K562 (cell line): ENCODE data around the gene PDZD8. TPM values are rescaled to one million over a fixed set of nuclear protein-coding genes. Genes with fewer than 3 reads are reported as not detected.

ENCODE experiments used
- ATAC-seq: fragments of 200-7000 bp; cut with Tn5 transposase; 3 replicates; pipeline ENCODE4 v1.9.1; 2020; ENCODE audit warnings: moderate library complexity
- BruUV-seq: library from RNA; stranded (reverse); fragments of 400-500 nt; replicated peaks from 2 replicates; lab custom pipeline; 2021; lab: Mats Ljungman, UMichigan
- CTCF ChIA-PET: fragments of 300-600 bp; formaldehyde crosslinking; extraction: SDS; loops from one replicate; lab custom pipeline; 2021; ENCODE audit warnings: low intra/inter-chr PET ratio; lab: Yijun Ruan, JAX
- POLR2A ChIA-PET: fragments of 300-600, 350-650 bp; sonication (Branson Sonifier 250); formaldehyde crosslinking; extraction: SDS; loops from one replicate; lab custom pipeline; 2021; ENCODE audit warnings: antibody characterized with exemption, inconsistent platforms; lab: Yijun Ruan, JAX
- DNase-seq, 4 experiments: peaks; one replicate each; pipeline versions ENCODE4 v3.0.0 to v3.0.0-alpha.2; 2011 to 2018; ENCODE audit warnings: low spot score in 3 of 4, mixed read lengths in 3 of 4; ENCODE audit errors: extremely low read depth in 1 of 4
- FAIRE-seq: peaks from 2 replicates; lab custom pipeline; 2011; peaks lifted over from hg19 to GRCh38; lab: Jason Lieb, UNC
- H2AFZ ChIP-seq: 2 replicates; pipeline ENCODE4 v1.6.0; 2011; ENCODE audit warnings: low read depth, low read length, control low read depth, inconsistent platforms
- H3K27ac ChIP-seq: fragments of 200-600 bp; 3 replicates; pipeline ENCODE4 v1.8.0; 2011; ENCODE audit warnings: low read depth, mild to moderate bottlenecking, control low read depth, inconsistent platforms, low read length, moderate library complexity, mixed read lengths; ENCODE audit errors: extremely low read depth
- H3K27me3 ChIP-seq, 2 experiments: fragments of 300-600 bp in 1 of 2; 2 replicates in 1 of 2; 3 replicates in 1 of 2; pipeline versions ENCODE4 v1.6.0 to v1.8.0; 2011; ENCODE audit warnings: inconsistent platforms in 2 of 2, low read length in 2 of 2, mild to moderate bottlenecking in 1 of 2, mixed read lengths in 1 of 2, moderate library complexity in 1 of 2; ENCODE audit not compliant: control insufficient read depth in 2 of 2, insufficient read depth in 2 of 2
- H3K36me3 ChIP-seq: fragments of 300-600 bp; 3 replicates; pipeline ENCODE4 v1.8.0; 2011; ENCODE audit warnings: mild to moderate bottlenecking, low read length, inconsistent platforms; ENCODE audit not compliant: control insufficient read depth, insufficient read depth
- H3K4me1 ChIP-seq, 2 experiments: fragments of 200-600 bp in 1 of 2; replicated peaks in 1 of 2; 2 replicates in 1 of 2; 3 replicates in 1 of 2; pipeline versions ENCODE4 v1.5.1 to v1.8.0; 2011; ENCODE audit warnings: inconsistent platforms in 2 of 2, low read length in 2 of 2, mild to moderate bottlenecking in 1 of 2, mixed read lengths in 1 of 2, moderate library complexity in 1 of 2; ENCODE audit not compliant: control insufficient read depth in 2 of 2, insufficient read depth in 2 of 2
- H3K4me2 ChIP-seq: 2 replicates; pipeline ENCODE4 v1.6.1; 2011; ENCODE audit warnings: low read length, control low read depth, inconsistent platforms, mixed read lengths; ENCODE audit not compliant: insufficient read depth
- H3K4me3 ChIP-seq: fragments of 200-600 bp; sonication (generic), shearing (Covaris generic); 2 replicates; pipeline ENCODE4 v1.5.1; 2016; ENCODE audit warnings: control low read depth, inconsistent platforms
- H3K79me2 ChIP-seq: fragments of 200-600 bp; 3 replicates; pipeline ENCODE4 v1.8.0; 2011; ENCODE audit warnings: low read length, inconsistent platforms; ENCODE audit not compliant: control insufficient read depth, insufficient read depth
- H3K9ac ChIP-seq, 2 experiments: 2 replicates each; pipeline versions ENCODE4 v1.6.0 to v1.6.1; 2011; ENCODE audit warnings: low read depth in 2 of 2, low read length in 2 of 2, control low read depth in 1 of 2, inconsistent platforms in 1 of 2, mild to moderate bottlenecking in 1 of 2, mixed read lengths in 1 of 2; ENCODE audit not compliant: insufficient read depth in 1 of 2
- H3K9me1 ChIP-seq: one replicate; pipeline ENCODE4 v1.6.0; 2011; ENCODE audit warnings: inconsistent platforms, mild to moderate bottlenecking, low read length, moderate library complexity; ENCODE audit not compliant: control insufficient read depth, insufficient read depth
- H3K9me3 ChIP-seq: replicated peaks from 2 replicates; pipeline ENCODE4 v1.5.1; 2011; ENCODE audit warnings: low read depth, low read length, inconsistent platforms; ENCODE audit not compliant: control insufficient read depth, insufficient read depth
- H4K20me1 ChIP-seq: replicated peaks from 2 replicates; pipeline ENCODE4 v1.6.1; 2011; ENCODE audit warnings: low read length, inconsistent platforms, mixed read lengths; ENCODE audit not compliant: control insufficient read depth, insufficient read depth
- CHD1 ChIP-seq: fragments of 200-600 bp; sonication (generic); IDR thresholded peaks from one replicate; pipeline ENCODE4 v1.6.1; 2012; ENCODE audit warnings: mild to moderate bottlenecking, moderate library complexity, low read length, inconsistent platforms
- EP300 ChIP-seq: IDR thresholded peaks from 2 replicates; pipeline ENCODE4 v1.6.1; 2012; ENCODE audit warnings: low read length, improper control_type of control experiment
- FOXJ2 ChIP-seq: fragments of 200-800 bp; sonication (Bioruptor generic); IDR thresholded peaks from 2 replicates; pipeline ENCODE4 v1.6.1; 2016; ENCODE audit warnings: missing genetic modification characterization, missing compliant biosample characterization
- GABPB2 ChIP-seq: fragments of 250-450 bp; sonication (Bioruptor Pico); conservative IDR thresholded peaks from 2 replicates; pipeline ENCODE4 v1.5.1; 2021; ENCODE audit warnings: mild to moderate bottlenecking
- GTF2F1 ChIP-seq: IDR thresholded peaks from 2 replicates; pipeline ENCODE4 v1.6.1; 2011; ENCODE audit warnings: low read depth, low read length, improper control_type of control experiment
- KDM1A ChIP-seq, 2 experiments: fragments of 450-650 bp; IDR thresholded peaks; 2 replicates each; pipeline ENCODE4 v1.6.1; 2016; ENCODE audit warnings: mild to moderate bottlenecking in 2 of 2
- MTA2 ChIP-seq: fragments of 450-650 bp; IDR thresholded peaks from 2 replicates; pipeline ENCODE4 v1.6.1; 2016; ENCODE audit warnings: low read depth
- NFRKB ChIP-seq: fragments of 450-650 bp; IDR thresholded peaks from 2 replicates; pipeline ENCODE4 v1.6.1; 2016; ENCODE audit warnings: low read depth
- PYGO2 ChIP-seq: fragments of 450-650 bp; IDR thresholded peaks from 2 replicates; pipeline ENCODE4 v1.6.1; 2016; ENCODE audit warnings: mild to moderate bottlenecking, missing genetic modification characterization, moderate library complexity, missing compliant biosample characterization
- RCOR1 ChIP-seq, 2 experiments: IDR thresholded peaks; 2 replicates each; pipeline ENCODE4 v1.6.1; 2012; ENCODE audit warnings: low read depth in 2 of 2, low read length in 2 of 2, borderline replicate concordance in 1 of 2, improper control_type of control experiment in 1 of 2
- SMARCA5 ChIP-seq: fragments of 450-650 bp; IDR thresholded peaks from 2 replicates; pipeline ENCODE4 v1.6.1; 2016
- SOX6 ChIP-seq: fragments of 450-650 bp; IDR thresholded peaks from 2 replicates; pipeline ENCODE4 v1.6.1; 2014; ENCODE audit warnings: mild to moderate bottlenecking
- SP1 ChIP-seq: sonication (generic); formaldehyde crosslinking; IDR thresholded peaks from 2 replicates; pipeline ENCODE4 v1.8.1; 2022; ENCODE audit warnings: mild to moderate bottlenecking, missing genetic modification reagents
- ZFP36 ChIP-seq: fragments of 150-350 bp; IDR thresholded peaks from 2 replicates; pipeline ENCODE4 v1.6.1; 2018; ENCODE audit warnings: low read length, low read depth; ENCODE audit not compliant: partially characterized antibody
- ZFX ChIP-seq: sonication (generic); formaldehyde crosslinking; IDR thresholded peaks from 2 replicates; pipeline ENCODE4 v1.8.0; 2022; ENCODE audit warnings: mild to moderate bottlenecking, missing genetic modification reagents, moderate library complexity
- ZNF785 ChIP-seq: fragments of 250-450 bp; sonication (Bioruptor Pico); IDR thresholded peaks from 2 replicates; pipeline ENCODE4 v1.4.0; 2020; ENCODE audit warnings: mild to moderate bottlenecking
- WGBS: fragments of 100-300 bp; shearing (Covaris generic); methylation state at CpG from one replicate; pipeline ENCODE4 v1.1.6; 2016; ENCODE audit warnings: low coverage, mixed read lengths; ENCODE audit not compliant: insufficient coverage; ENCODE audit errors: missing lambda C conversion rate; 5-methylcytosine and 5-hydroxymethylcytosine counted together
- in situ Hi-C: fragments of 300-500 bp; cut with MboI; formaldehyde crosslinking; loops from 4 replicates; pipeline ENCODE4 v1.15.0; 2018; ENCODE audit warnings: inconsistent platforms, mixed read lengths
- intact Hi-C: fragments of 100-400 bp; cut with micrococcal nuclease; formaldehyde crosslinking; loops from 2 replicates; pipeline ENCODE4 v1.14.2; 2022
- polyA plus RNA-seq, 8 experiments: library from polyadenylated mRNA; depleted of rRNA in 4 of 8; stranded (reverse) in 5 of 8; unstranded in 3 of 8; fragments of >200 nt; fragmentation: Nextera tagmentation in 2 of 8; fragmentation: Illumina TruSeq in 1 of 8; extraction: Ambion mirVana in 2 of 8; extraction: Trizol in 1 of 8; gene quantifications; 2 replicates each; pipeline versions ENCODE4 v1.2.1 to v1.2.3, GENCODE V29; 2011 to 2014; ENCODE audit warnings: inconsistent platforms in 1 of 8, missing spikeins in 1 of 8
- total RNA-seq, 7 experiments: library from RNA; depleted of rRNA in 6 of 7; stranded (reverse); fragments of >200 nt in 6 of 7; fragmentation: Illumina TruSeq in 2 of 7; extraction: Trizol in 2 of 7; gene quantifications; 2 replicates each; pipeline versions ENCODE4 v1.2.1 to v1.2.3, GENCODE V29; 2011 to 2021; ENCODE audit warnings: low replicate concordance in 1 of 7
- TF ChIP-seq, protein P1 (sequence below): fragments of 250-450 bp; sonication (Bioruptor Pico); IDR thresholded peaks from 2 replicates; pipeline ENCODE4 v1.5.1; 2021; ENCODE audit warnings: mild to moderate bottlenecking
- TF ChIP-seq, protein P2 (sequence below): sonication (generic); formaldehyde crosslinking; IDR thresholded peaks from 2 replicates; pipeline ENCODE4 v1.8.0; 2023; ENCODE audit warnings: mild to moderate bottlenecking, missing genetic modification reagents
- TF ChIP-seq, protein P3 (sequence below): fragments of 250-450 bp; sonication (Bioruptor Pico); IDR thresholded peaks from 2 replicates; pipeline ENCODE4 v1.8.0; 2022; ENCODE audit warnings: moderate library complexity, mild to moderate bottlenecking, inconsistent platforms
- TF ChIP-seq, protein P4 (sequence below): sonication (generic); formaldehyde crosslinking; IDR thresholded peaks from 2 replicates; pipeline ENCODE4 v1.9.0; 2022; ENCODE audit warnings: mild to moderate bottlenecking, missing genetic modification reagents

PDZD8 gene
- total and polyA plus RNA-seq, 9 of the 15 experiments (the other 6 are each of a cell fraction or from before 2014, with no cell fraction given), result 5.5 to 53.4 (median 36.8) TPM

DNA sequence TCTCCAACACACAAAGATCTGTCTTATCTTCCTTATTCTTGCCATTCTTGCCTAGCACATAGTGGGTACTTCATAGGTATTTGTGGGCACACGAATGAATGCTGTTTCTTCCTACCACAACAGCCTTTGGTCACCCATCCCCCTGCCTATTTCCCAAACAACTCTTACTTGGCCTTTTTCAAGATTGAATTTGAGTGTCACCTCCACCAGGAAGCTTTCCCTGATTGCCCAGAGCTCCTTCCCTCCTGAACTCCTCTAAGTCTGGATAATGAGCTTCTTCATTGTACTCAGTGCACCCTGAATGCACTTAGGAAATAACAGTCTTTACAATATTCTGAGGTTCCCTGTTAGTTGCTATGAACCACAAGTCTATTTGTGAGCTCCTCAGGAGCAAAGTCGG, 11.6 kb upstream of the PDZD8 start:
- DNase-seq, result peak in 1 of 4 experiments; percentile 17
- no peaks in the 10 kb centered on the region for H3K36me3 ChIP-seq
- H3K4me2 ChIP-seq, result no peak overlapping the region
- H3K9me1 ChIP-seq, result no peaks in the 10 kb centered on the region
- intact Hi-C loops, result no loop called here
- no peak overlapping the region for H3K4me3 ChIP-seq
- POLR2A ChIA-PET, result no interaction called here
- in situ Hi-C loops, result no loop called here
- CTCF ChIA-PET, result no interaction called here
- H3K27ac ChIP-seq, result no peak overlapping the region
- H3K9ac ChIP-seq, result no peak overlapping the region
- no peaks in the 10 kb centered on the region for H3K79me2 ChIP-seq
- H2AFZ ChIP-seq, result no peak overlapping the region
- no peak for FAIRE-seq
- ATAC-seq, result no peak
- WGBS, result 6% methylated on average over 2 of the region's 2 CpGs
- H3K27me3 ChIP-seq, result no peaks in the 10 kb centered on the region
- no peaks in the 10 kb centered on the region for H3K9me3 ChIP-seq
- no TSS peak for BruUV-seq
- peaks cover 0 to 8% of the 10 kb centered on the region in 2 experiments; a peak in 3 of 5 replicates for H3K4me1 ChIP-seq
- no peaks in the 10 kb centered on the region for H4K20me1 ChIP-seq
- TF ChIP-seq ZNF785 (CRISPR knock-in tag) (no peak), CHD1 (no peak), SP1 (CRISPR knock-in tag) (no peak), SOX6 (no peak), SMARCA5 (0 out of 2 replicates have a peak, but pooled peaks have one; percentile 35), RCOR1 (IDR thresholded peaks at IDR 0.05; ENCODE audit: borderline replicate concordance in 1 of 2, low read depth in 2 of 2, low read length in 2 of 2) (peak in 1 of 2 experiments; percentile 21; a peak in 1 of 4 replicates), EP300 (no peak), MTA2 (no peak), FOXJ2 (no peak), KDM1A (IDR thresholded peaks at IDR 0.05) (peak in 1 of 2 experiments; percentile 57; a peak in 1 of 4 replicates), GTF2F1 (no peak), PYGO2 (tag) (no peak), GABPB2 (CRISPR knock-in tag) (no peak), ZFX (no peak), NFRKB (no peak), ZFP36 (peak; percentile 98)
- TF ChIP-seq, protein P1, sequence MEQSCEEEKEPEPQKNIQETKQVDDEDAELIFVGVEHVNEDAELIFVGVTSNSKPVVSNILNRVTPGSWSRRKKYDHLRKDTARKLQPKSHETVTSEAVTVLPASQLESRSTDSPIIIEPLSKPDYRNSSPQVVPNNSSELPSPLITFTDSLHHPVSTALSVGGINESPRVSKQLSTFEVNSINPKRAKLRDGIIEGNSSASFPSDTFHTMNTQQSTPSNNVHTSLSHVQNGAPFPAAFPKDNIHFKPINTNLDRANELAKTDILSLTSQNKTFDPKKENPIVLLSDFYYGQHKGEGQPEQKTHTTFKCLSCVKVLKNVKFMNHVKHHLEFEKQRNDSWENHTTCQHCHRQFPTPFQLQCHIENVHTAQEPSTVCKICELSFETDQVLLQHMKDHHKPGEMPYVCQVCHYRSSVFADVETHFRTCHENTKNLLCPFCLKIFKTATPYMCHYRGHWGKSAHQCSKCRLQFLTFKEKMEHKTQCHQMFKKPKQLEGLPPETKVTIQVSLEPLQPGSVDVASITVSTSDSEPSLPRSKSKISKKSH (CRISPR knock-in tag), result no peak
- TF ChIP-seq, protein P2, sequence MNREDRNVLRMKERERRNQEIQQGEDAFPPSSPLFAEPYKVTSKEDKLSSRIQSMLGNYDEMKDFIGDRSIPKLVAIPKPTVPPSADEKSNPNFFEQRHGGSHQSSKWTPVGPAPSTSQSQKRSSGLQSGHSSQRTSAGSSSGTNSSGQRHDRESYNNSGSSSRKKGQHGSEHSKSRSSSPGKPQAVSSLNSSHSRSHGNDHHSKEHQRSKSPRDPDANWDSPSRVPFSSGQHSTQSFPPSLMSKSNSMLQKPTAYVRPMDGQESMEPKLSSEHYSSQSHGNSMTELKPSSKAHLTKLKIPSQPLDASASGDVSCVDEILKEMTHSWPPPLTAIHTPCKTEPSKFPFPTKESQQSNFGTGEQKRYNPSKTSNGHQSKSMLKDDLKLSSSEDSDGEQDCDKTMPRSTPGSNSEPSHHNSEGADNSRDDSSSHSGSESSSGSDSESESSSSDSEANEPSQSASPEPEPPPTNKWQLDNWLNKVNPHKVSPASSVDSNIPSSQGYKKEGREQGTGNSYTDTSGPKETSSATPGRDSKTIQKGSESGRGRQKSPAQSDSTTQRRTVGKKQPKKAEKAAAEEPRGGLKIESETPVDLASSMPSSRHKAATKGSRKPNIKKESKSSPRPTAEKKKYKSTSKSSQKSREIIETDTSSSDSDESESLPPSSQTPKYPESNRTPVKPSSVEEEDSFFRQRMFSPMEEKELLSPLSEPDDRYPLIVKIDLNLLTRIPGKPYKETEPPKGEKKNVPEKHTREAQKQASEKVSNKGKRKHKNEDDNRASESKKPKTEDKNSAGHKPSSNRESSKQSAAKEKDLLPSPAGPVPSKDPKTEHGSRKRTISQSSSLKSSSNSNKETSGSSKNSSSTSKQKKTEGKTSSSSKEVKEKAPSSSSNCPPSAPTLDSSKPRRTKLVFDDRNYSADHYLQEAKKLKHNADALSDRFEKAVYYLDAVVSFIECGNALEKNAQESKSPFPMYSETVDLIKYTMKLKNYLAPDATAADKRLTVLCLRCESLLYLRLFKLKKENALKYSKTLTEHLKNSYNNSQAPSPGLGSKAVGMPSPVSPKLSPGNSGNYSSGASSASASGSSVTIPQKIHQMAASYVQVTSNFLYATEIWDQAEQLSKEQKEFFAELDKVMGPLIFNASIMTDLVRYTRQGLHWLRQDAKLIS (CRISPR knock-in tag), result no peak
- TF ChIP-seq, protein P3, sequence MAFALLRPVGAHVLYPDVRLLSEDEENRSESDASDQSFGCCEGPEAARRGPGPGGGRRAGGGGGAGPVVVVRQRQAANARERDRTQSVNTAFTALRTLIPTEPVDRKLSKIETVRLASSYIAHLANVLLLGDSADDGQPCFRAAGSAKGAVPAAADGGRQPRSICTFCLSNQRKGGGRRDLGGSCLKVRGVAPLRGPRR (CRISPR knock-in tag), result no peak
- TF ChIP-seq, protein P4, sequence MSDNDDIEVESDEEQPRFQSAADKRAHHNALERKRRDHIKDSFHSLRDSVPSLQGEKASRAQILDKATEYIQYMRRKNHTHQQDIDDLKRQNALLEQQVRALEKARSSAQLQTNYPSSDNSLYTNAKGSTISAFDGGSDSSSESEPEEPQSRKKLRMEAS (CRISPR knock-in tag), result no peak
